ENCODE results near the gene POP4. TPM values are rescaled to one million over a fixed set of nuclear protein-coding genes. Genes with fewer than 3 reads are reported as not detected.

POP4 gene
- total and polyA plus RNA-seq, 2 donors (not counting 3 experiments of a cell fraction or from before 2014, with no cell fraction given) = 56.2 to 64.4 TPM

DNA sequence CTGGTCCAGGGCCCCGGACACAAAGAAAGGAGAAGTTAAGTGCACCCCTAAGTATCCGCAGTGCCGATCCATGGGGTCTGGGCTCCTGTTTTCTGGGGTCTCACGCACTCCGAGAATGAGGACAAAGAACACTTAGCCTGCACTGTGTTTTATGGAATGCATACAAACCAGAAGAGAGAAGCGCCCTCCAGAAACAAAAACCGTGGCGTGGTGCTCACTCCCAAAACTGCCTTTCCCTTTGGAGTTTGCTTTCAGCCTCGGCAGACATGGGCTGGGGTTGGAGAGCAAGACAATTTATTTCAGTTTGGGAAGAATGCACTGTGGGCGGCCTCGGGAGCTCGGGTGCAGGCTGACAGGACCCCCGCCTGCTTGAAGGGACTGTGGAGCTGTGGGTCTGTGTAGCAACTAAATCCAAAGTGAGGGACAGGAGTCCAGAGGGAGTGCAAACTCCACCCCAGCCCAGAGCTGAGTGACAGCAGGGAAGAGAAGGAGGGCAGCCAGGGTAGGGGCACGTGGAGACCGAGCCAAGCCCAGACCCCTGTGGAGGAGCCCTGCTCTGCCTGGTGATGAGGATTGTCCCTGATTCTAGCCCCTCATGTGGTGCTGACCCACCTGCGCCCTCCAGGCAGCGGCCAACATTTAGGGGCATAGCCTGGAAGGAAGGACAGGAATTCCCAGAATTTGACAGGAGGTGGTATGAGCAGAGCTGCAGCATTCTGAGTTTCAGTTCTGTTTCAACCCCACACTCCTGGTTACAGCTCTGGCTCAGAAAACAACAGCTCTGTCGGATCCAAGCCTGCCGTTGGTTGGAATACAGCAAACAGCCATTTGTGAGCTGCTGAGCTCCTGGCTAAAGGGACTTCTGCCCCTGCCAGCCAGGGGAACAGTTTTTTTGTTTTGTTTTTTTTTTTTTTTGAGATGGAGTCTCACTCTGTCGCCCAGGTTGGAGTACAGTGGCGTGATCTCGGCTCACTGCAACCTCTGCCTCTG is 37.8 kb upstream of the POP4 start:
- H3K4me2 ChIP-seq (ENCODE audit: insufficient read depth, low read length) = no peak overlapping the region
- ChIA-PET POLR2A (no interaction called here), CTCF (no interaction called here)
- H3K27me3 ChIP-seq (ENCODE audit: control insufficient read depth in 2 of 2, insufficient read depth in 2 of 2, low read length in 2 of 2) = no peaks in the 10 kb centered on the region
- no peak overlapping the region for H3K9ac ChIP-seq (replicated peaks; ENCODE audit: extremely low read depth, insufficient read depth, low read length)
- H2AFZ ChIP-seq (ENCODE audit: low read depth, low read length) = no peak overlapping the region
- H4K20me1 ChIP-seq (replicated peaks; ENCODE audit: control insufficient read depth, extremely low read depth, insufficient read depth, low read length) = no peaks in the 10 kb centered on the region
- H3K79me2 ChIP-seq (ENCODE audit: control insufficient read depth, insufficient read depth, low read length) = no peaks in the 10 kb centered on the region
- BruUV-seq (replicated peaks) = no TSS peak
- TF ChIP-seq POLR2A (IDR thresholded peaks at IDR 0.05; ENCODE audit: low read depth, low read length) = no peak
- TF ChIP-seq EZH2 (IDR thresholded peaks at IDR 0.05; ENCODE audit: borderline replicate concordance, low read depth, low read length, severe bottlenecking) = no peak
- TF ChIP-seq, protein P1, sequence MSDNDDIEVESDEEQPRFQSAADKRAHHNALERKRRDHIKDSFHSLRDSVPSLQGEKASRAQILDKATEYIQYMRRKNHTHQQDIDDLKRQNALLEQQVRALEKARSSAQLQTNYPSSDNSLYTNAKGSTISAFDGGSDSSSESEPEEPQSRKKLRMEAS (IDR thresholded peaks at IDR 0.05; ENCODE audit: insufficient read depth, insufficient read length) = no peak
- TF ChIP-seq JUN (IDR thresholded peaks at IDR 0.05; ENCODE audit: borderline replicate concordance, insufficient read depth, insufficient read length, low read depth) = no peak
- no peak for TF ChIP-seq FOS (IDR thresholded peaks at IDR 0.05; ENCODE audit: borderline replicate concordance, insufficient read depth, low read length)
- TF ChIP-seq POLR2AphosphoS5 (IDR thresholded peaks at IDR 0.05; ENCODE audit: insufficient read depth, low read depth, low read length) = no peak
- TF ChIP-seq MYC (IDR thresholded peaks at IDR 0.05; ENCODE audit: low read depth, low read length) = no peak
- TF ChIP-seq, protein P2, sequence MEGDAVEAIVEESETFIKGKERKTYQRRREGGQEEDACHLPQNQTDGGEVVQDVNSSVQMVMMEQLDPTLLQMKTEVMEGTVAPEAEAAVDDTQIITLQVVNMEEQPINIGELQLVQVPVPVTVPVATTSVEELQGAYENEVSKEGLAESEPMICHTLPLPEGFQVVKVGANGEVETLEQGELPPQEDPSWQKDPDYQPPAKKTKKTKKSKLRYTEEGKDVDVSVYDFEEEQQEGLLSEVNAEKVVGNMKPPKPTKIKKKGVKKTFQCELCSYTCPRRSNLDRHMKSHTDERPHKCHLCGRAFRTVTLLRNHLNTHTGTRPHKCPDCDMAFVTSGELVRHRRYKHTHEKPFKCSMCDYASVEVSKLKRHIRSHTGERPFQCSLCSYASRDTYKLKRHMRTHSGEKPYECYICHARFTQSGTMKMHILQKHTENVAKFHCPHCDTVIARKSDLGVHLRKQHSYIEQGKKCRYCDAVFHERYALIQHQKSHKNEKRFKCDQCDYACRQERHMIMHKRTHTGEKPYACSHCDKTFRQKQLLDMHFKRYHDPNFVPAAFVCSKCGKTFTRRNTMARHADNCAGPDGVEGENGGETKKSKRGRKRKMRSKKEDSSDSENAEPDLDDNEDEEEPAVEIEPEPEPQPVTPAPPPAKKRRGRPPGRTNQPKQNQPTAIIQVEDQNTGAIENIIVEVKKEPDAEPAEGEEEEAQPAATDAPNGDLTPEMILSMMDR (IDR thresholded peaks at IDR 0.05; ENCODE audit: extremely low read depth in 1 of 2, insufficient read depth in 1 of 2, low read depth in 1 of 2, low read length in 2 of 2) = no peak
- no peak for TF ChIP-seq GATA2 (IDR thresholded peaks at IDR 0.05; ENCODE audit: insufficient read depth, insufficient read length, low read depth, low read length)
- FAIRE-seq (no peak), DNase-seq (ENCODE audit: low read depth, low spot score) (no peak)
- no peaks in the 10 kb centered on the region for H3K9me3 ChIP-seq (replicated peaks; ENCODE audit: control insufficient read depth, insufficient read depth, low read length)
- no peak overlapping the region for H3K27ac ChIP-seq (ENCODE audit: insufficient read depth, low read depth, low read length)
- dilution Hi-C loops (cut with MboI; ENCODE audit: extremely low pct_ligation_motif_present, low sequenced_read_pairs) (no loop called here), intact Hi-C loops (cut with micrococcal nuclease) (no loop called here)
- H3K36me3 ChIP-seq (ENCODE audit: control insufficient read depth in 2 of 2, extremely low read depth in 1 of 2, insufficient read depth in 2 of 2, low read length in 2 of 2) = no peaks in the 10 kb centered on the region
- no peaks in the 10 kb centered on the region for H3K4me1 ChIP-seq (ENCODE audit: control insufficient read depth, extremely low read depth, insufficient read depth, low read length)
- H3K9me1 ChIP-seq (replicated peaks; ENCODE audit: control insufficient read depth, extremely low read depth, insufficient read depth, low read length) = no peaks in the 10 kb centered on the region
- H3K4me3 ChIP-seq (replicated peaks in 1 of 3; ENCODE audit: insufficient read depth in 1 of 3, low read depth in 1 of 3, low read length in 3 of 3) = no peak overlapping the region
